Parathyroid adenoma (tissue), 2 donors: ENCODE data around the gene TBX2.
"Not testable (repeated sequence)": the region's sequence is repeated elsewhere in the genome, so short reads cannot be mapped to it uniquely, and the experiment has no call there.

ENCODE experiments used
- H2AFZ ChIP-seq: fragments of 300-600 bp; sonication (generic); one replicate; pipeline ENCODE4 v1.7.0; 2017; ENCODE audit warnings: antibody characterized with exemption, mild to moderate bottlenecking
- H3K27ac ChIP-seq: fragments of 300-600 bp; sonication (generic); one replicate; pipeline ENCODE4 v1.7.0; 2017
- H3K27me3 ChIP-seq: fragments of 300-600 bp; sonication (generic); one replicate; pipeline ENCODE4 v1.7.0; 2017; ENCODE audit warnings: low read length; ENCODE audit not compliant: control insufficient read depth, insufficient read depth
- H3K36me3 ChIP-seq: fragments of 300-600 bp; sonication (generic); one replicate; pipeline ENCODE4 v1.7.0; 2017; ENCODE audit warnings: low read length; ENCODE audit not compliant: control insufficient read depth, insufficient read depth
- H3K4me1 ChIP-seq: fragments of 300-600 bp; sonication (generic); one replicate; pipeline ENCODE4 v1.7.0; 2017; ENCODE audit warnings: control low read depth
- H3K4me2 ChIP-seq: fragments of 300-600 bp; sonication (generic); one replicate; pipeline ENCODE4 v1.7.0; 2017; ENCODE audit warnings: low read length
- H3K4me3 ChIP-seq: fragments of 300-600 bp; sonication (generic); one replicate; pipeline ENCODE4 v1.7.0; 2017; ENCODE audit warnings: low read depth, low read length
- H3K79me2 ChIP-seq: fragments of 300-600 bp; sonication (generic); one replicate; pipeline ENCODE4 v1.7.0; 2017; ENCODE audit warnings: control low read depth
- H3K9ac ChIP-seq: fragments of 300-600 bp; sonication (generic); one replicate; pipeline ENCODE4 v1.7.0; 2017; ENCODE audit warnings: mild to moderate bottlenecking
- H3K9me3 ChIP-seq: fragments of 300-600 bp; sonication (generic); one replicate; pipeline ENCODE4 v1.7.0; 2017; ENCODE audit warnings: low read length; ENCODE audit not compliant: control insufficient read depth
- CTCF ChIP-seq: fragments of 300-600 bp; sonication (generic); IDR thresholded peaks from one replicate; pipeline ENCODE4 v1.7.0; 2017; ENCODE audit warnings: antibody characterized with exemption, mild to moderate bottlenecking
- donor health status: primary hyperparathyroidism.

The TBX2 gene

DNA sequence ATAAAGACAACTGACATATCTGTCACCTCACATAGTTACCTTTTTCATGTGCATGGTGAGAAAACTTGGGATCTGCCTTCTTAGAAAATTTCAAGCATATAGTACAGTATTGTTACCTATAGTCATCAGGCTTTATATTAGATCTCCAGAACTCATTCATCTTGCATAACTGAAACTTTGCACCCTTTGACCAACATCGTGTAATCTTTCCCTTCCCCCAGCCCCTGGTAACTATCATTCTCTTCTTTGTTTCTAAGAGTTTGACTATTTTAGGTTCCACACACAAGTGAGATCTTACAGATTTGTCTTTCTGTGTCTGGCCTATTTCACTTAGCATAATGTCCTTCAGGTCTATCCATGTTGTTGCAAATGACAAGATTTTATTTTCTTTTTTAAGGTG is 29.6 kb downstream of the TBX2 start:
- no peak overlapping the region for H3K9ac ChIP-seq
- H3K4me3 ChIP-seq, result no peak overlapping the region
- H3K4me2 ChIP-seq, result no peak overlapping the region
- no peak overlapping the region for H3K27ac ChIP-seq
- H3K9me3 ChIP-seq, result no peaks in the 10 kb centered on the region
- TF ChIP-seq CTCF, result no peak
- no peak overlapping the region for H2AFZ ChIP-seq
- no peaks in the 10 kb centered on the region for H3K36me3 ChIP-seq
- no peaks in the 10 kb centered on the region for H3K4me1 ChIP-seq
- H3K27me3 ChIP-seq, result no peaks in the 10 kb centered on the region
- no peaks in the 10 kb centered on the region for H3K79me2 ChIP-seq

DNA sequence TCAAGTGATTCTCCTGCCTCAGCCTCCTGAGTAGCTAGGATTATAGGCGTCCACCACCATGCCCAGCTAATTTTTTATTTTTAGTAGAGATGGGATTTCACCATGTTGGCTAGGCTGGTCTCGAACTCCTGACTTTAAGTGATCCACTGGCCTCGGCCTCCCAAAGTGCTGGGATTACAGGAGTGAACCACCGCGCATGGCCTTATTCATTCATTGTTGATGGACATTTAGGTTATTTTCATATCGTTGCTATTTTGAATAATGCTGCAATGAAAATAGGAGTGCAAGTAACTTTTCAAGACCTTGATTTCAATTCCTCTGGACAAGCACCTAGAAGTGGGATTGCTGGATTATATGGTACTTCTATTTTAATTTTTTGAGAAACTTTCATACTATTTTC is 30.2 kb downstream of the TBX2 start:
- not testable (repeated sequence) for H3K9me3 ChIP-seq, H2AFZ ChIP-seq, H3K4me1 ChIP-seq, H3K27ac ChIP-seq, H3K4me3 ChIP-seq, H3K9ac ChIP-seq, H3K36me3 ChIP-seq, H3K79me2 ChIP-seq, H3K27me3 ChIP-seq, H3K4me2 ChIP-seq

GRCh38 chr17:61431594-61432311 is 32.1 kb downstream of the TBX2 start:
- no peak overlapping the region for H3K9ac ChIP-seq
- no peak for TF ChIP-seq CTCF
- H3K9me3 ChIP-seq, result peaks cover 5% of the 10 kb centered on the region
- no peak overlapping the region for H3K27ac ChIP-seq
- no peaks in the 10 kb centered on the region for H3K4me1 ChIP-seq
- H2AFZ ChIP-seq, result no peak overlapping the region
- no peak overlapping the region for H3K4me2 ChIP-seq
- H3K4me3 ChIP-seq, result no peak overlapping the region
- H3K79me2 ChIP-seq, result no peaks in the 10 kb centered on the region
- no peaks in the 10 kb centered on the region for H3K36me3 ChIP-seq
- no peaks in the 10 kb centered on the region for H3K27me3 ChIP-seq

DNA sequence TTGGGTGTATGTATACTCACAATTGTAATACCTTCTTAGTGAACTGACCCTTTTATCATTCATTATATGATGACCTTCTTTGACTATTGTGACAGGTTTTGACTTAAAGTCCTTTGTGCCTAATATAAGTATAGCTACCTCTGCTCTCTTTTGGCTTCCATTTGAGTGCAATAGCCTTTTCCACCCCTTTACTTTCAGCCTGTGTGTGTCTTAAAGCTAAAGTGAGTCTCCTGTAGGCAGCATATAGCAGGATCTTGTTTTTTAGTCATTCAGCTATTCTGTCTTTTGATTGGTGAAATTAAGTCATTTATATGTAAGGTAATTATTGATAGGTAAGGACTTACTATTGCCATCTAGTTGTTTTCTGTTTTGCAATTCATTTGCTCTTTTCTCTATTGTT is 36.6 kb downstream of the TBX2 start:
- Histone ChIP-seq H3K79me2 (no peaks in the 10 kb centered on the region), H3K27me3 (no peaks in the 10 kb centered on the region), H3K36me3 (no peaks in the 10 kb centered on the region), H3K9me3 (peaks cover 5% of the 10 kb centered on the region), H2AFZ (no peak overlapping the region), H3K4me3 (no peak overlapping the region), H3K4me1 (no peaks in the 10 kb centered on the region), H3K9ac (no peak overlapping the region), H3K27ac (no peak overlapping the region), H3K4me2 (no peak overlapping the region)
- TF ChIP-seq CTCF, result no peak

GRCh38 chr17:61436995-61437704 is 37.5 kb downstream of the TBX2 start:
- Histone ChIP-seq H3K27ac (no peak overlapping the region), H3K9me3 (peaks cover 5% of the 10 kb centered on the region), H3K27me3 (no peaks in the 10 kb centered on the region), H3K79me2 (no peaks in the 10 kb centered on the region), H3K4me3 (no peak overlapping the region), H3K4me2 (no peak overlapping the region), H3K36me3 (no peaks in the 10 kb centered on the region), H2AFZ (no peak overlapping the region), H3K9ac (no peak overlapping the region), H3K4me1 (no peaks in the 10 kb centered on the region)
- TF ChIP-seq CTCF, result no peak
